ENCODE results near the gene FOSB. TPM values are rescaled to one million over a fixed set of nuclear protein-coding genes. Genes with fewer than 3 reads are reported as not detected.

FOSB gene
- total and polyA plus RNA-seq, 2 experiments from 2014 or later, result 0.55 to 1.9 TPM

GRCh38 chr19:45450012-45450333, 17.8 kb upstream of the FOSB start (continued):
- no peak for TF ChIP-seq POLR2AphosphoS5 (IDR thresholded peaks at IDR 0.05; ENCODE audit: low read depth)
- TF ChIP-seq JUNB (IDR thresholded peaks at IDR 0.05; ENCODE audit: unreplicated experiment), result no peak
- TF ChIP-seq, protein P1, sequence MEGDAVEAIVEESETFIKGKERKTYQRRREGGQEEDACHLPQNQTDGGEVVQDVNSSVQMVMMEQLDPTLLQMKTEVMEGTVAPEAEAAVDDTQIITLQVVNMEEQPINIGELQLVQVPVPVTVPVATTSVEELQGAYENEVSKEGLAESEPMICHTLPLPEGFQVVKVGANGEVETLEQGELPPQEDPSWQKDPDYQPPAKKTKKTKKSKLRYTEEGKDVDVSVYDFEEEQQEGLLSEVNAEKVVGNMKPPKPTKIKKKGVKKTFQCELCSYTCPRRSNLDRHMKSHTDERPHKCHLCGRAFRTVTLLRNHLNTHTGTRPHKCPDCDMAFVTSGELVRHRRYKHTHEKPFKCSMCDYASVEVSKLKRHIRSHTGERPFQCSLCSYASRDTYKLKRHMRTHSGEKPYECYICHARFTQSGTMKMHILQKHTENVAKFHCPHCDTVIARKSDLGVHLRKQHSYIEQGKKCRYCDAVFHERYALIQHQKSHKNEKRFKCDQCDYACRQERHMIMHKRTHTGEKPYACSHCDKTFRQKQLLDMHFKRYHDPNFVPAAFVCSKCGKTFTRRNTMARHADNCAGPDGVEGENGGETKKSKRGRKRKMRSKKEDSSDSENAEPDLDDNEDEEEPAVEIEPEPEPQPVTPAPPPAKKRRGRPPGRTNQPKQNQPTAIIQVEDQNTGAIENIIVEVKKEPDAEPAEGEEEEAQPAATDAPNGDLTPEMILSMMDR (conservative IDR thresholded peaks at IDR 0.05; ENCODE audit: low read depth in 2 of 2), result no peak
- TF ChIP-seq CREB1 (CRISPR knock-in tag; IDR thresholded peaks at IDR 0.05; ENCODE audit: low read depth), result no peak
- TF ChIP-seq EZH2phosphoT487 (IDR thresholded peaks at IDR 0.05; ENCODE audit: unreplicated experiment), result no peak
- no peak for TF ChIP-seq ZNF114 (CRISPR knock-in tag; IDR thresholded peaks at IDR 0.05)
- no peak for TF ChIP-seq ETS1 (IDR thresholded peaks at IDR 0.05)
- no peak for TF ChIP-seq STAT1 (IDR thresholded peaks at IDR 0.05; ENCODE audit: unreplicated experiment)
- no peak for TF ChIP-seq EZH2 (IDR thresholded peaks at IDR 0.05; ENCODE audit: low read depth, unreplicated experiment)
- TF ChIP-seq, protein P2, sequence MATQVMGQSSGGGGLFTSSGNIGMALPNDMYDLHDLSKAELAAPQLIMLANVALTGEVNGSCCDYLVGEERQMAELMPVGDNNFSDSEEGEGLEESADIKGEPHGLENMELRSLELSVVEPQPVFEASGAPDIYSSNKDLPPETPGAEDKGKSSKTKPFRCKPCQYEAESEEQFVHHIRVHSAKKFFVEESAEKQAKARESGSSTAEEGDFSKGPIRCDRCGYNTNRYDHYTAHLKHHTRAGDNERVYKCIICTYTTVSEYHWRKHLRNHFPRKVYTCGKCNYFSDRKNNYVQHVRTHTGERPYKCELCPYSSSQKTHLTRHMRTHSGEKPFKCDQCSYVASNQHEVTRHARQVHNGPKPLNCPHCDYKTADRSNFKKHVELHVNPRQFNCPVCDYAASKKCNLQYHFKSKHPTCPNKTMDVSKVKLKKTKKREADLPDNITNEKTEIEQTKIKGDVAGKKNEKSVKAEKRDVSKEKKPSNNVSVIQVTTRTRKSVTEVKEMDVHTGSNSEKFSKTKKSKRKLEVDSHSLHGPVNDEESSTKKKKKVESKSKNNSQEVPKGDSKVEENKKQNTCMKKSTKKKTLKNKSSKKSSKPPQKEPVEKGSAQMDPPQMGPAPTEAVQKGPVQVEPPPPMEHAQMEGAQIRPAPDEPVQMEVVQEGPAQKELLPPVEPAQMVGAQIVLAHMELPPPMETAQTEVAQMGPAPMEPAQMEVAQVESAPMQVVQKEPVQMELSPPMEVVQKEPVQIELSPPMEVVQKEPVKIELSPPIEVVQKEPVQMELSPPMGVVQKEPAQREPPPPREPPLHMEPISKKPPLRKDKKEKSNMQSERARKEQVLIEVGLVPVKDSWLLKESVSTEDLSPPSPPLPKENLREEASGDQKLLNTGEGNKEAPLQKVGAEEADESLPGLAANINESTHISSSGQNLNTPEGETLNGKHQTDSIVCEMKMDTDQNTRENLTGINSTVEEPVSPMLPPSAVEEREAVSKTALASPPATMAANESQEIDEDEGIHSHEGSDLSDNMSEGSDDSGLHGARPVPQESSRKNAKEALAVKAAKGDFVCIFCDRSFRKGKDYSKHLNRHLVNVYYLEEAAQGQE (IDR thresholded peaks at IDR 0.05; ENCODE audit: unreplicated experiment), result no peak

DNA sequence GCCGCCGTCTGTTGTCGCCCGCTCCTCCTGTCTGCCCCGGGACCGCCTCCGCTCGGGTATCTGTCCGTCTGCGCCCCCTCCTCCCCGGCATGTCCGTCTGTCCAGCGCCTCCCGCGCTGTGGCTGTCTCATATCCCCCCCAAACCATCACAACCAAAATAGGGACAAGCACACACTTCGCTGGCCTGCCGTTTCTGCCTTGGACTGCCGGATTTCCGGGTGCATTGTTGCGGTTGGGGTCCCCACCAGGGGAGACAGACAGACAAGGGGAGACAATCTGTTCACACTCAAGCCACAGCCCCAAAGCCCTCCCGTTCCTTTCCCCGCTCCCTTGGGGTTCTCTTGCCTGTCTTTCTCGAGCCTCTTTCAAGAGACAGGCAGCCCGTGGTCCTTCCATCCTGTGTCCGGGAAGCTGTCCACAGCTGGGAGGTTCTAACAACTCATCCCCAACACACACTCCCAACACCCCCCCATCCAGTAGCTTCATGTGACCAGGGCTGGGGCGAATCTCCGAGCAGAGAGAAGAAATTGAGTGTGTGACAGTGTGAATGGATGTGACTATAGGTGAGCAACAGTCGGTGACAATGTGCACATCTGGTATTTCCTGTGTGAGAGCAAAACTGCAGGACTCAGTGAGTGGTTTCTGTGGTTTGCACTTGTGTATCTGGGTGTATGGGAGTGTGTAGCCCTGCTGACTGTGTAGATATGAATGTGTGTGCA, 16.5 kb upstream of the FOSB start:
- TF ChIP-seq, protein P2 (IDR thresholded peaks at IDR 0.05; ENCODE audit: unreplicated experiment), result no peak
- no peak for TF ChIP-seq STAT1 (IDR thresholded peaks at IDR 0.05; ENCODE audit: unreplicated experiment)
- peak overlapping the region; percentile 96 for H2AFZ ChIP-seq
- peak overlapping the region; percentile 59 for H3K4me3 ChIP-seq
- no peaks in the 10 kb centered on the region; the same call in 2 of the 3 replicates for H3K36me3 Mint-ChIP-seq (ENCODE audit: low read depth)
- no peaks in the 10 kb centered on the region for H3K9me2 ChIP-seq (ENCODE audit: insufficient read depth)
- H3K27ac ChIP-seq (ENCODE audit: low read depth), result no peak overlapping the region
- peak overlapping the region; percentile 34; the same call in 1 of the 2 replicates for H3K27ac Mint-ChIP-seq
- H3K27me3 Mint-ChIP-seq (ENCODE audit: insufficient read depth, low read depth, poor library complexity), result peaks cover 38% of the 10 kb centered on the region
- H3K79me2 ChIP-seq (replicated peaks; ENCODE audit: insufficient read depth), result no peaks in the 10 kb centered on the region
- peaks cover 23% of the 10 kb centered on the region for H3K4me1 Mint-ChIP-seq
- DNase-seq (ENCODE audit: low spot score) (peak; percentile 53), ATAC-seq (no peak)
- H3K4me1 ChIP-seq (ENCODE audit: insufficient read depth), result peaks cover 8% of the 10 kb centered on the region; the same call in 1 of the 2 replicates
- peaks cover 41% of the 10 kb centered on the region for H3K27me3 ChIP-seq (ENCODE audit: insufficient read depth)
- peaks cover 26% of the 10 kb centered on the region for H3F3A ChIP-seq (replicated peaks; ENCODE audit: low read depth)
- no peaks in the 10 kb centered on the region for H3K36me3 ChIP-seq (ENCODE audit: insufficient read depth)
- H3K4me2 ChIP-seq, result peak overlapping the region; percentile 80
- H3K4me3 Mint-ChIP-seq, result peak overlapping the region; percentile 79
- peaks cover 10% of the 10 kb centered on the region for H3K9me3 Mint-ChIP-seq
- no peaks in the 10 kb centered on the region for H4K20me1 ChIP-seq (replicated peaks; ENCODE audit: insufficient read depth)

Data from GM23338 (cell line).